Activated CD4-positive, CD25-positive, alpha-beta regulatory T cell treated with anti-CD3 and anti-CD28 coated beads, Interleukin-2, amount 50 U/mL, for 72 hours (primary cell): ENCODE measurements around the gene DHX58.
A peak's percentile ranks its signal among the peaks of the same experiment; 100 is the strongest.

Experiments used
- DNase-seq: peaks from one replicate; pipeline ENCODE4 v3.0.0; 2021

The DHX58 gene

GRCh38 chr17:42079541-42079940, 33.0 kb downstream of the DHX58 start:
- no peak for DNase-seq

GRCh38 chr17:42078396-42079043, 34.0 kb downstream of the DHX58 start:
- no peak for DNase-seq

- DNase-seq, result no peak
These were observed 34.8 kb downstream of the DHX58 start for GRCh38 chr17:42077755-42078154.

- DNase-seq, result no peak
These were observed 35.5 kb downstream of the DHX58 start for GRCh38 chr17:42076797-42077559.

GRCh38 chr17:42075789-42076188, 36.7 kb downstream of the DHX58 start:
- DNase-seq, result no peak

- DNase-seq, result no peak
These were observed 40.0 kb downstream of the DHX58 start for GRCh38 chr17:42072323-42073187.

- no peak for DNase-seq
These were observed 40.7 kb downstream of the DHX58 start for GRCh38 chr17:42071810-42072209.

- no peak for DNase-seq
These were observed 43.5 kb downstream of the DHX58 start for GRCh38 chr17:42068979-42069378.

GRCh38 chr17:42067371-42068091, 45.0 kb downstream of the DHX58 start:
- peak; percentile 81 for DNase-seq

GRCh38 chr17:42065201-42065600, 47.3 kb downstream of the DHX58 start:
- DNase-seq, result no peak

- DNase-seq, result no peak
These were observed 49.8 kb downstream of the DHX58 start for GRCh38 chr17:42062681-42063080.

- DNase-seq, result no peak
These were observed 50.6 kb downstream of the DHX58 start for GRCh38 chr17:42061646-42062487.

GRCh38 chr17:42060231-42060630, 52.3 kb downstream of the DHX58 start:
- DNase-seq, result no peak

- no peak for DNase-seq
These were observed 52.7 kb downstream of the DHX58 start for GRCh38 chr17:42059815-42060214.

- DNase-seq, result no peak
These were observed 54.5 kb downstream of the DHX58 start for GRCh38 chr17:42058063-42058462.

GRCh38 chr17:42056635-42057034, 55.9 kb downstream of the DHX58 start:
- no peak for DNase-seq

GRCh38 chr17:42055496-42055895, 57.0 kb downstream of the DHX58 start:
- no peak for DNase-seq

- no peak for DNase-seq
These were observed 57.5 kb downstream of the DHX58 start for GRCh38 chr17:42055027-42055426.

GRCh38 chr17:42053731-42054500, 58.6 kb downstream of the DHX58 start:
- DNase-seq, result no peak

- no peak for DNase-seq
These were observed 60.1 kb downstream of the DHX58 start for GRCh38 chr17:42052346-42052877.

GRCh38 chr17:42051645-42052044, 60.9 kb downstream of the DHX58 start:
- DNase-seq, result no peak
